Measurements from ENCODE around the gene BCL2.

DNA sequence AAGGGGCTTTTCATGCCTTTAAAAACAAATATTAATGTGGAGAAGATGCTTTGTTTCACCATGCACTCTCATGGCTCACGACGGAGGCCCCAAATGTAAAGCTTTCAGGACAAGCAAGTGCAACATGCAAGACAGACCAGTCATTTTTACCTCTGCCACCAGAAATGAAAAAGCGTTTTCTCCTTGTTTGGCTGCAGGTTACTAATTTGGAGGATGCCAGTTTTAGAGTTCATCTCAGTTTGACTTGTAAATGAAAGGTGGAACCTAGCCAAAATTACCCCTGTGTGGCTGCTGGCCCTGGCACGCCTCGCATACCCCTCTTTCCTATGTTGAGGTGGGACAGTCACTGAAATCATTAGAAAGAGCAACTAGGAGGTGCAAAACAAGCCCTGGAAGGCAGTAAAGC lies 138.6 kb downstream of the BCL2 start:
- TF ChIP-seq, protein P1, sequence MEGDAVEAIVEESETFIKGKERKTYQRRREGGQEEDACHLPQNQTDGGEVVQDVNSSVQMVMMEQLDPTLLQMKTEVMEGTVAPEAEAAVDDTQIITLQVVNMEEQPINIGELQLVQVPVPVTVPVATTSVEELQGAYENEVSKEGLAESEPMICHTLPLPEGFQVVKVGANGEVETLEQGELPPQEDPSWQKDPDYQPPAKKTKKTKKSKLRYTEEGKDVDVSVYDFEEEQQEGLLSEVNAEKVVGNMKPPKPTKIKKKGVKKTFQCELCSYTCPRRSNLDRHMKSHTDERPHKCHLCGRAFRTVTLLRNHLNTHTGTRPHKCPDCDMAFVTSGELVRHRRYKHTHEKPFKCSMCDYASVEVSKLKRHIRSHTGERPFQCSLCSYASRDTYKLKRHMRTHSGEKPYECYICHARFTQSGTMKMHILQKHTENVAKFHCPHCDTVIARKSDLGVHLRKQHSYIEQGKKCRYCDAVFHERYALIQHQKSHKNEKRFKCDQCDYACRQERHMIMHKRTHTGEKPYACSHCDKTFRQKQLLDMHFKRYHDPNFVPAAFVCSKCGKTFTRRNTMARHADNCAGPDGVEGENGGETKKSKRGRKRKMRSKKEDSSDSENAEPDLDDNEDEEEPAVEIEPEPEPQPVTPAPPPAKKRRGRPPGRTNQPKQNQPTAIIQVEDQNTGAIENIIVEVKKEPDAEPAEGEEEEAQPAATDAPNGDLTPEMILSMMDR (IDR thresholded peaks at IDR 0.05), result no peak
- TF ChIP-seq POLR2AphosphoS5 (IDR thresholded peaks at IDR 0.05) (no peak), POLR2A (IDR thresholded peaks at IDR 0.05) (no peak)

All from transverse colon (tissue), 4 donors.